ENCODE measurements around the gene PNMA6E.
"Not testable (repeated sequence)": the region's sequence is repeated elsewhere in the genome, so short reads cannot be mapped to it uniquely, and the experiment has no call there.

PNMA6E gene

DNA sequence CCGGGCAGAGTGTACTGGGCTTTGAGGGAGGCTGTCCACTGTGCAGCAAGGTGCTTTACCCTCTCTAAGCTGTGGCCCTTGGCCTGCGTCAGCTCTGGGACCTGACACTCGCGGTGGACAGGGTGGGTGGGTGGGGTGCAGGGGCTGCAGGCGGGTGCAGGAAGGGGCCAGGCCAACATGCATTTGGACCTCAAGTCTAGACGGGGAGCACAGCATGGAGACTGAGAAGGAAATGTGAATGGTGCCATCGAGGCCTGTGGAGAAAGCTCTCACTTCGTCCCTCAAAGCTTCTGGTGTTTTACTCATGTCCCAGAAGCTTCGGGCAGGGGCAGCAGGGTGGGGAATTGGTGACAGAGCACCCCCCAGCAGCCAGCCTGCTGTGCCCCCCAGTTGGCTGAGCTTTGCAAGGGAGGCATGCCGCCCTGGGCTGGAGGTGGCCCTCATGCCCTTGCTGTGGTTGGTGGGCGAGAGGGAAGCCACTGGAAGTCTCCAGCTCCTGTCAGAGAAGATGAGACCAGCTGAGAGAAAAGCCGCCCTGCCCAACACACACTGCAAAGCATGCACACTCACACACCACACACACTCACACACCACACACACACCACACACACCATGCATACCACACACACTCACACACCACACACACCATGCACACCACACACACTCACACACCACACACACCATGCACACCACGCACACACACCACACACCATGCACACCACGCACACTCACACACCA, 12.3 kb downstream of the PNMA6E start:
- no peak for DNase-seq (ENCODE audit: low read depth)
- H3K4me3 ChIP-seq (ENCODE audit: low read depth, low read length): no peak overlapping the region
- TF ChIP-seq, protein P1, sequence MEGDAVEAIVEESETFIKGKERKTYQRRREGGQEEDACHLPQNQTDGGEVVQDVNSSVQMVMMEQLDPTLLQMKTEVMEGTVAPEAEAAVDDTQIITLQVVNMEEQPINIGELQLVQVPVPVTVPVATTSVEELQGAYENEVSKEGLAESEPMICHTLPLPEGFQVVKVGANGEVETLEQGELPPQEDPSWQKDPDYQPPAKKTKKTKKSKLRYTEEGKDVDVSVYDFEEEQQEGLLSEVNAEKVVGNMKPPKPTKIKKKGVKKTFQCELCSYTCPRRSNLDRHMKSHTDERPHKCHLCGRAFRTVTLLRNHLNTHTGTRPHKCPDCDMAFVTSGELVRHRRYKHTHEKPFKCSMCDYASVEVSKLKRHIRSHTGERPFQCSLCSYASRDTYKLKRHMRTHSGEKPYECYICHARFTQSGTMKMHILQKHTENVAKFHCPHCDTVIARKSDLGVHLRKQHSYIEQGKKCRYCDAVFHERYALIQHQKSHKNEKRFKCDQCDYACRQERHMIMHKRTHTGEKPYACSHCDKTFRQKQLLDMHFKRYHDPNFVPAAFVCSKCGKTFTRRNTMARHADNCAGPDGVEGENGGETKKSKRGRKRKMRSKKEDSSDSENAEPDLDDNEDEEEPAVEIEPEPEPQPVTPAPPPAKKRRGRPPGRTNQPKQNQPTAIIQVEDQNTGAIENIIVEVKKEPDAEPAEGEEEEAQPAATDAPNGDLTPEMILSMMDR (IDR thresholded peaks at IDR 0.05; ENCODE audit: low read depth, low read length, missing control alignments): no peak

DNA sequence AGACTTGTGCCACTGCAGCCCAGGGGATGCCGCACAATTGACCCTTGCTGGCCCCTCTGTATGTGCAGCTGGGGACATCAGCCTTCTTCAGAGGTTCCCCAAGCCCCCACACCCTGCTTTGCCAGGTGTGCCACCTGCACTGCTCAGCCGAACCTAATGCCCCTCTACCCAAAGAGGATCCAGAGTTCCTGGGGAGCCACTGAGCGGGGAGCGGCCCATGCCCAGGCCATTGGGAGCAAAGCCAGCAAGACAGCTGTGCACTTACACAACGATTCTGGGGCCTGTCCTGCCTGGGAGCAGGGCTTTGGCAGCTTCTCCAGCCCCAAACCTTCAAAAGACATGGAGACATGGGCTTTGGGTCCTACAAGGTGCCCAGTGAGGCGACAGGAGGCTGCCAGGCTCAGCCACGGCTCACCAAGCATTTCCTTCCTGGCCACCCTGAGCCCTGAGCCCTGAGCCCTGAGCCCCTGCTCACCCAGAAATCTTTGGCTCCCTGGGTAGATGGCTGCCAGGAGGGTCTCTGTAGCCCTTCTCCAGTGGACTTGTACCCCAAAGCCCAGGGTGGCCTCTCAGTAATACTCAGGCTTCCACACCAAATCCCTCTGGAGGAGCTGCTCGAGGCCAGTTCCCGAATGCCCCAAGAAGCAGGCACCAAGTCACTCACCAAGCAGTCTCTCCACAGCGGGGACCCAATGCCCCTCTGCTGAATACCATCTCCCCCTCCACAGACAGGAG, 13.0 kb downstream of the PNMA6E start:
- TF ChIP-seq, protein P1 (IDR thresholded peaks at IDR 0.05; ENCODE audit: low read depth, low read length, missing control alignments): no peak
- no peak for DNase-seq (ENCODE audit: low read depth)
- no peak overlapping the region for H3K4me3 ChIP-seq (ENCODE audit: low read depth, low read length)

DNA sequence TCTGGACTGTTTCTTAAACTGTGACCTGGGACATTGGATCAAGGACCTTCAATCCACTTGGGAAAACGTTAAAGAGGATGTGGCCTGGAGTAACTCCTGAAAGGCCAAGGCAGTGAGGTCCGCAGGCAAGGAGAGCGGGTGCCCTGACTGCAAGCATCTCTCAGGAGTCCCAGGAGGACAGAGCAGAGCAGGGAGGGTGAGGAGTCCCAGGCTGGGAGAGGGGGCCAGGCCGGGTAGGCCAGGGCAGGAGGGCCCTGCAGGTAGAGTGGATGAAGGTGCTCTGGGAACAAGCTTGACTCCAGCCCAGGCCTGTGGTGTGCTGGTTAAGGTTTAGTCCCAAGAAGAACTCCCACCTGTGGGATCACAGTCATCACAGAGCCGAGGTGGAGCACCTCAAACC, 13.8 kb downstream of the PNMA6E start:
- TF ChIP-seq, protein P1 (IDR thresholded peaks at IDR 0.05; ENCODE audit: low read depth, low read length, missing control alignments): no peak
- H3K4me3 ChIP-seq (ENCODE audit: low read depth, low read length): no peak overlapping the region
- no peak for DNase-seq (ENCODE audit: low read depth)

DNA sequence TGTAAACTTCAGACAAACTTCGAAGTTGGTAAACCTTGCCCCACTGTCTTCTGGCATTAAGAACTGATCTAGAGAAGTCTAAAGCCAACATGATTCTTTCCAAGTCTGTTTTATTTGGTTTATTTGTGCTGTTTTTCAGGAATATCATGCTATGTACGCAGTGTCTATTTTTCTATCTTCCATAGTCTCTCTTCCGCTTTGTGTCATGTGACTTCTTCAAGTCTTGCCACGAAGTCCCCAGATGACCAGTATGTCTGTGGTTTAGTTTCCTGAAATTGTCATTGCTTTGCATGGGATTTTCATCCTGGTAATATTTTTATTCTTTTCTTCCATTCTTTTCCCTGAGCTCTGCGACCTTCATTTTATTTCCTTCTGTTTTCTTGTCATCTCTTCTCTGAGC, 15.1 kb downstream of the PNMA6E start:
- no peak for DNase-seq (ENCODE audit: low read depth)
- TF ChIP-seq, protein P1 (IDR thresholded peaks at IDR 0.05; ENCODE audit: low read depth, low read length, missing control alignments): no peak
- no peak overlapping the region for H3K4me3 ChIP-seq (ENCODE audit: low read depth, low read length)

DNA sequence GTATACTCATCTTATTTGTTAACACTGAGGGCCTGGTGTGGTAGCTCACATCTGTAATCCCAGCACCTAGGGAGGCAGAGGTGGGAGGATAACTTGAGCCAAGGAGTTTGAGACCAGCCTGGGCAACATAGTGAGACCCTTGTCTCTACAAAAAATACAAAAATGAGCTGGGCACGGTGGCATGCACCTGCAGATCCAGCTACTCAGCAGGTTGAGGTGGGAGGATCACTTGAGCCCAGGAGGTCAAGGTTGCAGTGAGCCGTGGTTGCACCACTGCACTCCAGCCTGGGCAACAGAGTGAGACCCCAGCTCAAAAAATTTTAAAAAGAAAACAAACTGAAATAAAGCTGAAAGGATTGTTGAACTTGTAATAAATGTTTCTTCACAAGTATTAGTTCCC, 16.2 kb downstream of the PNMA6E start:
- DNase-seq (ENCODE audit: low read depth): not testable (repeated sequence)

DNA sequence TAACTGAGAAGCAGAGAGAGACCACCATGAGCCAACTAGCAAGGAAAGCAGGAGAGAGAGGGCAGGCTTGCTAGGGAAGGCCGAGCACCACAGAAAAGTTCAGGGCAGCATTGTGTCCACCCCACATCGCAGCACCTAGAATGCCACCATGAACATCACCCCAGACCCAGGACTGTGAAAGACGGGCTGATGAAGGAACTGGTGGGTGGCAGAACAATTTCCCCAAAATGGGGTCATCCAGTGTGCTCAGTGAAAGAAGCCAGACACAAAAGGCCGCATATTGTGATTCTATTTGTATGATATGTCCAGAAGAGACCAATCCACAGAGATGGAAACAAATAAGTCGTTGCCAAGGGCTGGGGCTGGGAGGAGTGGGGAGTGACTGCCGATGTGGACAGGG, 16.8 kb downstream of the PNMA6E start:
- TF ChIP-seq, protein P1 (IDR thresholded peaks at IDR 0.05; ENCODE audit: low read depth, low read length, missing control alignments): no peak
- no peak overlapping the region for H3K4me3 ChIP-seq (ENCODE audit: low read depth, low read length)
- no peak for DNase-seq (ENCODE audit: low read depth)

More for the DNA sequence above, 16.2 kb downstream of the PNMA6E start:
- not testable (repeated sequence) for H3K4me3 ChIP-seq (ENCODE audit: low read depth, low read length)

DNA sequence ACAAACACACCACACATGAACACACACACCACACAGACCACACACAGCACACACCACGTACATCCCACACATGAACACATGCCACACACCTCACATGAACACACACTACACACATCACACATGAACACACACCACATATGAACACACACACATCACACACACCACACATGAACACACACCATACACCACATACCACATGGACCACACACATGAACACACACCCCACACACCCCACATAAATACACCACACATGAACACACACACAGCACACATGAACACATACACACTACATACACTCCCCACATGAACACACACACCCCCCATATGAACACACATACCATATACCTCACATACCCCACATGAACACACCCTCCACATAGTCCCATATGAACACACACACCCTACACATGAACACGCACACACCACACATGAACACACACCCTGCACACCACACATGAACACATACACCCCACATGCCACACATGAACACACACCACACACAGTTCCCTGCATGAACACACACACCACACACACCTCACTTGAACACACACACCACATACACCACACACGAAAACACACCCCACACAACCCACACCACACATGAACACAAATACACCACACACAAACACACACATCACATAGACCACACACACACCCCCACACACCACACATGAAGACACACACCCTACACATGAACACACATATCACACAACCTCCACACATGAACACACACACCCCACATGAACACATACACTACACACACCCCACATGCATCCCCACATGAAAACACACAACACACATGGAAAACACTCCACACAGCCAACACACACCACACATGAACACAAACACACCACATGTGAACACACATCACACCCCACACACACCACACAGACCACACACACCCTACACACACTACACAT, 18.3 kb downstream of the PNMA6E start:
- DNase-seq (ENCODE audit: low read depth): no peak
- TF ChIP-seq, protein P1 (IDR thresholded peaks at IDR 0.05; ENCODE audit: low read depth, low read length, missing control alignments): no peak
- no peak overlapping the region for H3K4me3 ChIP-seq (ENCODE audit: low read depth, low read length)

Measured in GM12864 (cell line).